NCI-H2227 (cell line): ENCODE measurements around the gene PILRA.
"Not testable (repeated sequence)": the region's sequence is repeated elsewhere in the genome, so short reads cannot be mapped to it uniquely, and the experiment has no call there.

Source experiments
- DNase-seq: peaks from one replicate; lab custom pipeline; 2025; ENCODE audit not compliant: unreplicated experiment; lab: John Stamatoyannopoulos, UW

PILRA gene

GRCh38 chr7:100433276-100433591, 59.9 kb downstream of the PILRA start:
- no peak for DNase-seq

GRCh38 chr7:100433592-100434296, 60.5 kb downstream of the PILRA start:
- no peak for DNase-seq

GRCh38 chr7:100434297-100435144, 61.2 kb downstream of the PILRA start:
- DNase-seq, result no peak

GRCh38 chr7:100435401-100436304, 62.4 kb downstream of the PILRA start:
- DNase-seq, result peak; percentile 68

GRCh38 chr7:100437150-100438100, 64.1 kb downstream of the PILRA start:
- DNase-seq, result no peak

GRCh38 chr7:100438172-100438571, 64.9 kb downstream of the PILRA start:
- DNase-seq, result no peak

- not testable (repeated sequence) for DNase-seq
Measured at GRCh38 chr7:100438731-100439130, 65.4 kb downstream of the PILRA start.

- not testable (repeated sequence) for DNase-seq
Measured at GRCh38 chr7:100439244-100439643, 66.0 kb downstream of the PILRA start.

- DNase-seq, result no peak
Measured at GRCh38 chr7:100441641-100442535, 68.6 kb downstream of the PILRA start.

- no peak for DNase-seq
Measured at GRCh38 chr7:100443096-100443840, 70.0 kb downstream of the PILRA start.

- DNase-seq, result no peak
Measured at GRCh38 chr7:100444311-100445278, 71.3 kb downstream of the PILRA start.

- no peak for DNase-seq
Measured at GRCh38 chr7:100446040-100446439, 72.8 kb downstream of the PILRA start.

GRCh38 chr7:100447363-100447762, 74.1 kb downstream of the PILRA start:
- DNase-seq, result not testable (repeated sequence)

GRCh38 chr7:100449190-100449795, 76.0 kb downstream of the PILRA start:
- DNase-seq, result no peak
